GM18867 (cell line): ENCODE results near the gene LGALS1.
"Not testable (repeated sequence)": the region's sequence is repeated elsewhere in the genome, so short reads cannot be mapped to it uniquely, and the experiment has no call there.

Experiments used
- ATAC-seq: cut with Tn5 transposase; IDR thresholded peaks from one replicate; pipeline ENCODE4 v1.9.1; 2021; ENCODE audit warnings: mild to moderate bottlenecking, moderate library complexity; ENCODE audit not compliant: unreplicated experiment

Gene LGALS1

GRCh38 chr22:37684803-37685615, 9.6 kb downstream of the LGALS1 start:
- no peak for ATAC-seq

GRCh38 chr22:37686002-37686982, 10.9 kb downstream of the LGALS1 start, which contains the start of gene NOL12:
Gene NOL12 (plus strand): TSS chr22:37686343. CDS start chr22:37686393, 50 bp downstream.
- ATAC-seq, result peak; percentile 71

GRCh38 chr22:37690407-37690806, 15.0 kb downstream of the LGALS1 start:
- no peak for ATAC-seq

GRCh38 chr22:37690901-37691504, 15.6 kb downstream of the LGALS1 start:
- ATAC-seq, result no peak

GRCh38 chr22:37692627-37693285, 17.3 kb downstream of the LGALS1 start:
- ATAC-seq, result no peak

GRCh38 chr22:37694131-37694530, 18.7 kb downstream of the LGALS1 start:
- ATAC-seq, result not testable (repeated sequence)

GRCh38 chr22:37696260-37696656, 20.8 kb downstream of the LGALS1 start:
- ATAC-seq, result not testable (repeated sequence)

GRCh38 chr22:37696657-37697537, 21.5 kb downstream of the LGALS1 start, which contains the start of gene TRIOBP:
Gene TRIOBP (plus strand): TSS chr22:37697048. CDS start chr22:37701366, 4,318 bp downstream.
- no peak for ATAC-seq

GRCh38 chr22:37697538-37697835, 22.1 kb downstream of the LGALS1 start:
- no peak for ATAC-seq

GRCh38 chr22:37701141-37701786, 25.8 kb downstream of the LGALS1 start:
- ATAC-seq, result no peak

GRCh38 chr22:37703906-37704305, 28.5 kb downstream of the LGALS1 start:
- no peak for ATAC-seq

GRCh38 chr22:37704645-37705044, 29.2 kb downstream of the LGALS1 start:
- ATAC-seq, result no peak

- no peak for ATAC-seq
These were observed 29.8 kb downstream of the LGALS1 start for GRCh38 chr22:37705205-37705604.

- no peak for ATAC-seq
These were observed 33.4 kb downstream of the LGALS1 start for GRCh38 chr22:37708580-37709444.

- ATAC-seq, result no peak
These were observed 34.0 kb downstream of the LGALS1 start for GRCh38 chr22:37709445-37709765.

GRCh38 chr22:37710675-37711074, 35.2 kb downstream of the LGALS1 start:
- ATAC-seq, result no peak

GRCh38 chr22:37711490-37711889, 36.1 kb downstream of the LGALS1 start:
- no peak for ATAC-seq

- ATAC-seq, result no peak
These were observed 38.3 kb downstream of the LGALS1 start for GRCh38 chr22:37713761-37714160.
